Measurements from ENCODE around the gene MKNK2.

Gene MKNK2

GRCh38 chr19:2053601-2054389 is 2.8 kb upstream of the MKNK2 start:
- TF ChIP-seq, protein P1, sequence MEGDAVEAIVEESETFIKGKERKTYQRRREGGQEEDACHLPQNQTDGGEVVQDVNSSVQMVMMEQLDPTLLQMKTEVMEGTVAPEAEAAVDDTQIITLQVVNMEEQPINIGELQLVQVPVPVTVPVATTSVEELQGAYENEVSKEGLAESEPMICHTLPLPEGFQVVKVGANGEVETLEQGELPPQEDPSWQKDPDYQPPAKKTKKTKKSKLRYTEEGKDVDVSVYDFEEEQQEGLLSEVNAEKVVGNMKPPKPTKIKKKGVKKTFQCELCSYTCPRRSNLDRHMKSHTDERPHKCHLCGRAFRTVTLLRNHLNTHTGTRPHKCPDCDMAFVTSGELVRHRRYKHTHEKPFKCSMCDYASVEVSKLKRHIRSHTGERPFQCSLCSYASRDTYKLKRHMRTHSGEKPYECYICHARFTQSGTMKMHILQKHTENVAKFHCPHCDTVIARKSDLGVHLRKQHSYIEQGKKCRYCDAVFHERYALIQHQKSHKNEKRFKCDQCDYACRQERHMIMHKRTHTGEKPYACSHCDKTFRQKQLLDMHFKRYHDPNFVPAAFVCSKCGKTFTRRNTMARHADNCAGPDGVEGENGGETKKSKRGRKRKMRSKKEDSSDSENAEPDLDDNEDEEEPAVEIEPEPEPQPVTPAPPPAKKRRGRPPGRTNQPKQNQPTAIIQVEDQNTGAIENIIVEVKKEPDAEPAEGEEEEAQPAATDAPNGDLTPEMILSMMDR (IDR thresholded peaks at IDR 0.05; ENCODE audit: low read depth, low read length): no peak
- DNase-seq (ENCODE audit: extremely low read depth, low read depth): no peak

DNA sequence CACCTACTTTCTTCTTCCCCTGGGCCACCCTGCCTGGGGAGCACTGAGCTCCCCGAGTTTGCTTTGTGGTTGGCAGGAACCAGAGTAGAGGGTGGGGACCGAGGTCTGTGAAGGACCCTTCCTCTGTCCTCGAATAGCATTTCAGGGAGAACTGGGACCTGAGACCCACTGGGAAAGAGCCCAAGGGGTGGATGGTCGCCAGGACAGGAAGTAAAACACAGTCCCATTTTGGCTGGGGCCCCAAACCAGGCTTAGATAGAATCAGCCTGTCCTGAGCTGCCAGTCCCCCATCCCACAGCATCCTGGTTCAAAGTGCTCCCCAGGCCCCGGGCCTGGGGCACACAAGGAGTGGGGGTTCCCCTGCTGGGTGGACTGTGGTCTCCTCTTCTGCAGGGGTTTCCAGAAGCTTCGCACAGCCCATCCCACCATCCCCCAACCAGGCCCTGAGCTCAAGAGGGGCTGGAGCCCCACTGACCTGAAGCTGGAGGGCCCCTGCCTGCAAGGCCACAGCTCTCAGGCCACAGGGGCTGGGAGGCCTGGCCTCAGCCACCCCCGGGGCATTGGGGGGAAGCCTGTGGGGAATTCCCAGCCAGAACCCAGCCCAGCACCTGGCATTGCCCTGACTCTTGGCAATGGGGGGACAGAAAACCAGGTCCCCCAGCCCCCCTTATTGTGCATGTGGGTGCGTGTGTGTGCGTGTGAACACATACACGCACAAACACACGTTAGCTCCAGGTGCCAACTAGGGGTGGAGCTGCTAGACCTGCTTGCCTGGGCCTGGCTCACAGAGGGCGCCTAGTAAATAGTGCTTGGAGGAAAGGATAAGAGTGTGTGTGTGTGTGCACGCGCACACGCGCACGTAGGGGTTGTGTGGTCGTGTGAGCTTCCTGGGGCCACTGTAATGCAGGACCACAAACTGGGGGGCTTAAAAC is 995 bp upstream of the MKNK2 start:
- TF ChIP-seq, protein P1 (IDR thresholded peaks at IDR 0.05; ENCODE audit: low read depth, low read length): no peak
- DNase-seq (ENCODE audit: extremely low read depth, low read depth): no peak

- DNase-seq (ENCODE audit: extremely low read depth, low read depth): no peak
- TF ChIP-seq, protein P1 (IDR thresholded peaks at IDR 0.05; ENCODE audit: low read depth, low read length): no peak
These were observed 574 bp downstream of the MKNK2 start for GRCh38 chr19:2050349-2050990.

GRCh38 chr19:2049741-2050348 is 1.2 kb downstream of the MKNK2 start:
- TF ChIP-seq, protein P1 (IDR thresholded peaks at IDR 0.05; ENCODE audit: low read depth, low read length): no peak
- no peak for DNase-seq (ENCODE audit: extremely low read depth, low read depth)

DNA sequence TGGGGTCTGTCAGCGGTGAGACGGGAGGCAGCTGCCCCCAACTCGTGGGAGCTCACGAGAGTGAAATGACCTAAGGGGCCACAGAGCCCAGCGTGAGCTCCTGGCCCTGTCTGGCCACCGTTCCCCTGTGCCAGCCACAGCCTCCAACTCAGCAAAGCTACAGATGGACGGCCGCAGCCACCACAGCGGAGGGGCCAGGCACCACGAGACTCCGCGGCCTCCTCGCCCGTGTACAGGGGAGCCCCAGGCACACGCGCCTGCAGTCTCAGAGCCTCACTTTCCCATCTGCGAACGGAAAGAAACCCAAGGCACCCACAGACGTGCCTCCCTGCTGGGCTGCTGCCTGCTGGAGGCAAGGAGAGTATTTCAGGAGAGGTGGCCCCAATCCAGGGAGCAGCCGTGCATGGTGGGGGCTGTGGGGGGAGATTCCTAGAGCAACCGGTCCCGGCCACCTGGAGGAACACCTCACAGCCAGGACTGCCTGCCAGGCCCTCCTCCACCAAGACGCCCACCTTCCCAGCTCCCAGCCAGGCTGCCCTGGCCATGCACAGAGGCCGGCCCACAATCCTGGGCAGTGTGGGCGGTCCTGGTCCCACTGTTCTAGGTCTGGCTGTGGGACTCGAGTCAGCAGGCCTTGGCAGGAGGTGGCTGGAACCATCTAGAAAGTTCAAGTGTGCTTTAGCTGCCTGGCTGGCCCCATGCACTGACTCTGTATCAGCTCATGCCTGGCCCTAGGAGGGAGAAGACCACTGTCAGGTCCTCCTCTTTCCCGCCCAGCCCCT is 1.9 kb downstream of the MKNK2 start:
- DNase-seq (ENCODE audit: extremely low read depth, low read depth): no peak
- TF ChIP-seq, protein P1 (IDR thresholded peaks at IDR 0.05; ENCODE audit: low read depth, low read length): no peak

DNA sequence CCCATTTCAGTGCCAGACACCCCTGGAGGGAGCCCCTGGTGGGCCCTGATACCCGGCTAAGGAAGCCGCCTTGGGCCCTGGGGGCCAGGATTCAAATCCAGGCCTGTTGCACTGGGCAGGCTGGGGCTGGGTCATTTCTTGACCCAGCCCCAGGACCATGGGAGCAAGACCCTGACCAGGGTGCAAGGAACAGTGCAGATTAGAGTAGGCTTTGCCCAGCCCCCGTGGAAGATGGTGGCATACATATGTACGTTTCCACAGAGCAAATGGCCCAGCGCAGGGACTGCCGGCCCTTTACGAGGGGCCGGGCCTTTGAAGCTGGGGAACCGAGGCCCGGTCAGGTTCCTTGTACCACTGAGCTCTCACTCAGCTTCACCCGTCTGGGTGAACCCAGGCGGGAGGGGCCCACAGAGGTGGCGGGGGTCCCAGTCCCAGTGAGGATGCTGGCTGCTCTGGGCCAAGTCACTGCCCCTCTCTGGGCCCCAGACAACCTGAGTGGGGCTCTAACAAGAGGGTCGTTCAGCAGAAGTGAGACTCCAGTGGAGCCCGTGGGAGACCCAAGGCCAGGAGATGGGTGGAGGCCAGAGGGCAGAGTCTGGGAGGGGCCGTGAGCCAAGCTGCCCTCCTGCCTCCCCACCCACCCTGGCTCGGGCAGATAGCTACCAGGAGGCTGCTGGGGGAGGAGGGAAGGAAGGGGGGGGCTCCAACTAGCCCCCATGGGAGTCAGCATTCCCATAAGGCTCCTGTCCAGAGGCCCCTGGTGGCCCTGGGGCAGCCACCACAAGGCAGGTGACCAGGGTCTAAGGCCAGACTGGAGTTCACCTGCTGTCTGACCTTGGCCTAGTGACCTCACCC is 2.7 kb downstream of the MKNK2 start:
- TF ChIP-seq, protein P1 (IDR thresholded peaks at IDR 0.05; ENCODE audit: low read depth, low read length): no peak
- no peak for DNase-seq (ENCODE audit: extremely low read depth, low read depth)
